GM12873 (cell line): Measurements from ENCODE around the gene UBE2Z.

ENCODE experiments used
- CTCF ChIP-seq: IDR thresholded peaks from 2 replicates; pipeline ENCODE4 v1.5.1; 2012; ENCODE audit warnings: low read depth, mild to moderate bottlenecking, moderate library complexity, low read length, control low read depth; ENCODE audit not compliant: insufficient read depth; ENCODE audit errors: missing control alignments

Gene UBE2Z

GRCh38 chr17:48925991-48926342, 17.8 kb downstream of the UBE2Z start:
- no peak for TF ChIP-seq CTCF

- TF ChIP-seq CTCF = no peak
Measured at GRCh38 chr17:48927978-48928745, 20.0 kb downstream of the UBE2Z start.

GRCh38 chr17:48928876-48929811, 20.9 kb downstream of the UBE2Z start:
- TF ChIP-seq CTCF = no peak

- TF ChIP-seq CTCF = no peak
Measured at GRCh38 chr17:48929812-48930165, 21.6 kb downstream of the UBE2Z start.

- TF ChIP-seq CTCF = no peak
Measured at GRCh38 chr17:48930435-48930873, 22.2 kb downstream of the UBE2Z start.

GRCh38 chr17:48933035-48933434, 24.8 kb downstream of the UBE2Z start:
- no peak for TF ChIP-seq CTCF

- TF ChIP-seq CTCF = no peak
Measured at GRCh38 chr17:48944515-48945260, 36.5 kb downstream of the UBE2Z start, which contains the start of gene SNF8. SNF8 (minus strand) TSS chr17:48944842; CDS start chr17:48944734, 108 bp downstream.
